Bronchial epithelial cell (primary cell): ENCODE measurements around the gene IL17RB. TPM values are rescaled to one million over a fixed set of nuclear protein-coding genes. Genes with fewer than 3 reads are reported as not detected.

Experiments used
- DNase-seq: peaks from one replicate; pipeline ENCODE4 v3.0.0-alpha.2; 2010; ENCODE audit warnings: low read depth
- FAIRE-seq: peaks from 2 replicates; lab custom pipeline; 2011; peaks lifted over from hg19 to GRCh38; lab: Jason Lieb, UNC
- H3K27me3 ChIP-seq: 2 replicates; pipeline ENCODE4 v1.5.1; 2011; ENCODE audit warnings: low read length; ENCODE audit not compliant: control insufficient read depth, insufficient read depth
- H3K36me3 ChIP-seq: 2 replicates; pipeline ENCODE4 v1.5.1; 2011; ENCODE audit warnings: low read length; ENCODE audit not compliant: control insufficient read depth, insufficient read depth
- H3K4me3 ChIP-seq: 2 replicates; pipeline ENCODE4 v1.5.1; 2011; ENCODE audit warnings: mild to moderate bottlenecking, low read depth, low read length, control low read depth
- total RNA-seq: library from RNA; depleted of rRNA; stranded (reverse); fragments of >200 nt; gene quantifications from 2 replicates; pipeline ENCODE4 v1.2.1, GENCODE V29; 2014
- TF ChIP-seq, protein P1 (sequence below): IDR thresholded peaks from 2 replicates; pipeline ENCODE4 v1.5.1; 2011; ENCODE audit warnings: mild to moderate bottlenecking, moderate library complexity, low read length, control low read depth, inconsistent platforms; ENCODE audit not compliant: insufficient read depth, severe bottlenecking

Gene IL17RB
- total RNA-seq, 1 donor from 2014 or later: not detected

DNA sequence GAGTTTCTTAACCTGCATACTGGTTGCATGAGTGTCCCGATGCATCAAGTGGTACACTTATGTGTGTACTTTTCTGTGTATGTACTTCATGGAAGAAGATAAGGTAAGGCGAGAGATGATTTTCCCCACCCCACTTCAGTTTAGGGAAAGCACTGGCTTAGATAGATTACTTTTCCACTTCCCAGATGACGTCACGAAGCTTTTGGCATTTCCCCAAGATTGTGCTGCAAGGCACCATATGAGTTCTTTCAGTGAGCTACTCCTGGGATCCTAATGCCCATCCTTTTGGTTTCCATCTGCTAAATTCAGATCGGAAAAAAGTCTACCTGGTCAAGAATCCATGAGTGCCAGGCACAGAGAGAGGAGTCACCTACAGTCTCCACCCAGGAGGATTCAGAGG, 4.5 kb downstream of the IL17RB start:
- TF ChIP-seq, protein P1, sequence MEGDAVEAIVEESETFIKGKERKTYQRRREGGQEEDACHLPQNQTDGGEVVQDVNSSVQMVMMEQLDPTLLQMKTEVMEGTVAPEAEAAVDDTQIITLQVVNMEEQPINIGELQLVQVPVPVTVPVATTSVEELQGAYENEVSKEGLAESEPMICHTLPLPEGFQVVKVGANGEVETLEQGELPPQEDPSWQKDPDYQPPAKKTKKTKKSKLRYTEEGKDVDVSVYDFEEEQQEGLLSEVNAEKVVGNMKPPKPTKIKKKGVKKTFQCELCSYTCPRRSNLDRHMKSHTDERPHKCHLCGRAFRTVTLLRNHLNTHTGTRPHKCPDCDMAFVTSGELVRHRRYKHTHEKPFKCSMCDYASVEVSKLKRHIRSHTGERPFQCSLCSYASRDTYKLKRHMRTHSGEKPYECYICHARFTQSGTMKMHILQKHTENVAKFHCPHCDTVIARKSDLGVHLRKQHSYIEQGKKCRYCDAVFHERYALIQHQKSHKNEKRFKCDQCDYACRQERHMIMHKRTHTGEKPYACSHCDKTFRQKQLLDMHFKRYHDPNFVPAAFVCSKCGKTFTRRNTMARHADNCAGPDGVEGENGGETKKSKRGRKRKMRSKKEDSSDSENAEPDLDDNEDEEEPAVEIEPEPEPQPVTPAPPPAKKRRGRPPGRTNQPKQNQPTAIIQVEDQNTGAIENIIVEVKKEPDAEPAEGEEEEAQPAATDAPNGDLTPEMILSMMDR: no peak
- peak; percentile 38 for DNase-seq
- H3K27me3 ChIP-seq: peaks cover 9% of the 10 kb centered on the region
- FAIRE-seq: no peak
- no peaks in the 10 kb centered on the region for H3K36me3 ChIP-seq
- no peak overlapping the region for H3K4me3 ChIP-seq

DNA sequence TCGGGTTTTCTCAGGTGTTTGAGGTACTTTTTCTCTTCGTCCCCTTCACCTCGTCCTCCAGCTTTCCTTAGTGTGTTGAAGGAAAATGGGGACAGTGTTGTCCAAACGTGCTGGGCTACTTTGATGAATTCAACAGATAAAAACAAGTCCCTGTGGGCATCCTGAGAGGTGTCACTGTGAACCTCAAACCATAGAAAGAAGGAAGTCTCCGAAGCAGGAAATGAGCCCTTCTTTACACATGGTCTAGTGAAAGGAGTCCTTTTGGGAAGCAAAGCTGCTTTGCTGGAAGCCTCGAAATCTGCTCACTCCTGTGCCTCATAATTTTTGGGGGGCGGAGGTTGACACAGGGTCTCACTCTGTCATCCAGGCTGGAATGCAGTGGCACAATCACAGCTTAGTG, 10.6 kb downstream of the IL17RB start:
- DNase-seq (no peak), FAIRE-seq (no peak)
- H3K27me3 ChIP-seq: no peaks in the 10 kb centered on the region
- H3K4me3 ChIP-seq: no peak overlapping the region
- no peaks in the 10 kb centered on the region for H3K36me3 ChIP-seq
- TF ChIP-seq, protein P1: no peak

DNA sequence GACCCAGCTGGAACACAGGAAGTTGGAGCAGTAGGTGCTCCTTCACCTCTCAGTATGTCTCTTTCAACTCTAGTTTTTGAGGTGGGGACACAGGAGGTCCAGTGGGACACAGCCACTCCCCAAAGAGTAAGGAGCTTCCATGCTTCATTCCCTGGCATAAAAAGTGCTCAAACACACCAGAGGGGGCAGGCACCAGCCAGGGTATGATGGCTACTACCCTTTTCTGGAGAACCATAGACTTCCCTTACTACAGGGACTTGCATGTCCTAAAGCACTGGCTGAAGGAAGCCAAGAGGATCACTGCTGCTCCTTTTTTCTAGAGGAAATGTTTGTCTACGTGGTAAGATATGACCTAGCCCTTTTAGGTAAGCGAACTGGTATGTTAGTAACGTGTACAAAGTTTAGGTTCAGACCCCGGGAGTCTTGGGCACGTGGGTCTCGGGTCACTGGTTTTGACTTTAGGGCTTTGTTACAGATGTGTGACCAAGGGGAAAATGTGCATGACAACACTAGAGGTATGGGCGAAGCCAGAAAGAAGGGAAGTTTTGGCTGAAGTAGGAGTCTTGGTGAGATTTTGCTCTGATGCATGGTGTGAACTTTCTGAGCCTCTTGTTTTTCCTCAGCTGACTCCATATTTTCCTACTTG, 11.9 kb downstream of the IL17RB start:
- no peaks in the 10 kb centered on the region for H3K36me3 ChIP-seq
- FAIRE-seq: no peak
- no peak for DNase-seq
- TF ChIP-seq, protein P1: no peak
- no peaks in the 10 kb centered on the region for H3K27me3 ChIP-seq
- no peak overlapping the region for H3K4me3 ChIP-seq

DNA sequence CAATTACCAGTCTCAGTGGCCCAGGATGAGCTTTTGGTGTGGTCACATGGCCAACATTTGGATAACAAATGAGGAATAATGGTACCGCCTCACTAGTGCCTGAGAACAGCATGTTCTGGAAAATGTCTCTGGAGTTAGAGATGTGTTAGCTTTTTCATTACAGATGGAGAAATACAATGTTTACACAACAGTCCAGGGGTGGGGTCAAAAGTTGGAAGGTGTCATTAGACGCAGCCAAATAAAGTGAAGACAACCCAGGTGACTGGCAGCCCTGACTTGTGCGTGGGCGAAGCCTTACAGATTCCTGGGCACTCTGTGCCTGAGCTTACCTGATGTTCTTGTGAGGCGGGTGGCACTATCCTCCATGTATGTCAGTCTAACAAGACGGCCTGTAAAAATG, 12.8 kb downstream of the IL17RB start:
- H3K36me3 ChIP-seq: no peaks in the 10 kb centered on the region
- no peak overlapping the region for H3K4me3 ChIP-seq
- TF ChIP-seq, protein P1: no peak
- no peak for FAIRE-seq
- no peaks in the 10 kb centered on the region for H3K27me3 ChIP-seq
- no peak for DNase-seq

DNA sequence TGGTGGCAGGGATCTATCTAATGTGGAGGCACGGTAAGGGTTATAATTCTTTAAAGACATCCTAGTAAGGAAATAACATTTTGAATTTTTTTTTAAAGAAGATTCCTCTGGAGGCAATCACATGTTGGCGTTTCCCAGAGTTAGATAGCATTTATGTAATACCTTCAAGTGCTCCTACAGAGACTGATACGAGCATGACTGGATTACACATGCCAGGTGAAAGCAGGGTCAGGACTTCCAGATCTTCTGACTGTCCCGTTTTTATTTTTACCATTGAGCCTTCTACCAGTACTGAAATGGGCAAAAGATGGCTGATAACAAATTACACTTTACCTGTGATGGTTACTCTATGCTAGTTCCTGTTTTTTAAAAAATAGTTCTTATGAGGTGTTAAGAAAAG, 13.8 kb downstream of the IL17RB start:
- FAIRE-seq (no peak), DNase-seq (no peak)
- H3K36me3 ChIP-seq: peaks cover 3% of the 10 kb centered on the region
- H3K27me3 ChIP-seq: no peaks in the 10 kb centered on the region
- H3K4me3 ChIP-seq: no peak overlapping the region
- TF ChIP-seq, protein P1: no peak

DNA sequence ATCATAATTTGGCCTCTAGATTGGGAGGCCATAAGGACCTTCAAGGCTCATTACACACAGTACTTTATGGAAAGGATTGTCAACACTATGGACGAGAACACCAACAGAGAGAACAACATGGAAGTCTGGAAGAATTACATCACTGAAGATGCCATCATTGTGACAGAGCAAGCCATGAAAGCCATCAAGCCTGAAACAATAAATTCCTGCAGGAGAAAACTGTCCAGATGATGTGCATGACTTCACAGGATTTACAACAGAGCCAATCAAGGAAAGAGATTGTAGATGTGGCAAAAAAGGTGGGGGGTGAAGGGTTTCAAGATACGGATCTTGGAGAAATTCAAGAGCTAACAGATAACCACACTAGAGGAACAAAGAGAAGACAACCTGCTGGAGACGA, 15.9 kb downstream of the IL17RB start:
- Histone ChIP-seq H3K4me3 (no peak overlapping the region), H3K27me3 (no peaks in the 10 kb centered on the region), H3K36me3 (peaks cover 3% of the 10 kb centered on the region)
- peak; percentile 40 for FAIRE-seq
- TF ChIP-seq, protein P1: no peak
- no peak for DNase-seq
